Transverse colon (tissue), 4 donors: Measurements from ENCODE around the gene ARMC6. TPM values are rescaled to one million over a fixed set of nuclear protein-coding genes. Genes with fewer than 3 reads are reported as not detected.

Experiments
- DNase-seq: peaks from one replicate; pipeline ENCODE4 v3.0.0-alpha.2; 2019
- H3K27ac ChIP-seq, 4 donors: fragments of 200-600 bp; sonication (generic); 2 replicates each; pipeline ENCODE4 v1.5.1; 2016 to 2018; ENCODE audit warnings: inconsistent platforms in 4 of 4
- H3K27me3 ChIP-seq: fragments of 200-600 bp; sonication (generic); 2 replicates; pipeline ENCODE4 v1.5.1; 2017; ENCODE audit warnings: inconsistent platforms
- H3K36me3 ChIP-seq, 4 donors: fragments of 200-600 bp; sonication (generic); 2 replicates each; pipeline ENCODE4 v1.5.1; 2017 to 2019; ENCODE audit warnings: inconsistent platforms in 4 of 4
- H3K4me1 ChIP-seq, 4 donors: fragments of 200-600 bp; sonication (generic); 2 replicates each; pipeline ENCODE4 v1.5.1; 2017 to 2020; ENCODE audit warnings: inconsistent platforms in 4 of 4
- H3K4me3 ChIP-seq, 4 donors: fragments of 200-600 bp; sonication (generic); 1 replicate in 1 of 4; 2 replicates in 3 of 4; pipeline versions ENCODE4 v1.5.1 to v1.6.1; 2017 to 2019; ENCODE audit warnings: inconsistent platforms in 4 of 4
- H3K9me3 ChIP-seq, 2 donors: fragments of 200-600 bp; sonication (generic); 2 replicates each; pipeline ENCODE4 v1.5.1; 2017 to 2019; ENCODE audit warnings: inconsistent platforms in 2 of 2
- CTCF ChIP-seq, 5 experiments: fragments of 200-600 bp in 3 of 5; fragments of 450-650 bp in 2 of 5; sonication (generic) in 3 of 5; IDR thresholded peaks; 1 replicate in 2 of 5; 2 replicates in 3 of 5; pipeline ENCODE4 v1.5.1; 2016 to 2017; ENCODE audit warnings: antibody characterized with exemption in 5 of 5, inconsistent platforms in 3 of 5, mild to moderate bottlenecking in 2 of 5, moderate library complexity in 1 of 5
- EP300 ChIP-seq: sonication (generic); formaldehyde crosslinking; IDR thresholded peaks from one replicate; pipeline ENCODE4 v1.6.1; 2017; ENCODE audit warnings: antibody characterized with exemption, low read depth
- POLR2A ChIP-seq: fragments of 450-650 bp; IDR thresholded peaks from one replicate; pipeline ENCODE4 v1.6.1; 2016; ENCODE audit warnings: antibody characterized with exemption, mild to moderate bottlenecking, moderate library complexity
- POLR2AphosphoS5 ChIP-seq, 3 donors: sonication (generic); formaldehyde crosslinking; IDR thresholded peaks; one replicate each; pipeline ENCODE4 v1.6.1; 2016; ENCODE audit warnings: antibody characterized with exemption in 3 of 3
- WGBS, 2 donors: methylation state at CpG; one replicate each; pipeline ENCODE4 v1.1.5; 2018; ENCODE audit warnings: low coverage in 1 of 2; 5-methylcytosine and 5-hydroxymethylcytosine counted together
- in situ Hi-C, 4 donors: fragments of 200-750 bp; cut with MboI; loops; one replicate each; pipeline versions ENCODE4 v1.15.0 to v1.15.1; 2017; ENCODE audit warnings: low sequenced_read_pairs in 3 of 4, low pct_ligation_motif_present in 1 of 4, low pct_unique_long_range_greater_than_20kb in 1 of 4
- intact Hi-C: fragments of 100-400 bp; cut with DNase I; formaldehyde crosslinking; loops from one replicate; pipeline ENCODE4 v1.15.1; 2023; ENCODE audit warnings: low total_unique reads
- total RNA-seq, 4 donors: library from RNA; depleted of rRNA; stranded (reverse); fragments of >200 nt; gene quantifications; one replicate each; pipeline ENCODE4 v1.1.0, GENCODE V29; 2016

Gene ARMC6
- total RNA-seq, 4 donors from 2014 or later = 15.2 to 220 (median 22.9) TPM

GRCh38 chr19:19053508-19054314 is 20.3 kb downstream of the ARMC6 start:
- no peaks in the 10 kb centered on the region for H3K27me3 ChIP-seq
- no peak overlapping the region for H3K27ac ChIP-seq
- H3K36me3 ChIP-seq = peaks cover 0 to 10% (median 0%) of the 10 kb centered on the region in 4 donors
- H3K9me3 ChIP-seq = no peaks in the 10 kb centered on the region
- TF ChIP-seq EP300 (no peak), POLR2AphosphoS5 (IDR thresholded peaks at IDR 0.05) (no peak), POLR2A (no peak), CTCF (IDR thresholded peaks at IDR 0.05) (peak; percentile 68 to 82 (median 78))
- in situ Hi-C loops = loop anchor here in 1 of 4 donors (10.0 kb wide), 1 partner anchor 81 kb away; the partner anchor contains the start of gene TMEM161A
- no peaks in the 10 kb centered on the region for H3K4me1 ChIP-seq
- peak; percentile 77 for DNase-seq
- intact Hi-C loops = loop anchor here (10.0 kb wide), 2 partner anchors 81 to 121 kb away; partner anchors contain the start of genes MEF2B and TMEM161A
- 85% methylated on average over 24 of the region's 25 CpGs; no CpG with 5 or more reads in 1 of the 2 donors for WGBS, 2 donors
- H3K4me3 ChIP-seq = no peak overlapping the region

- H3K36me3 ChIP-seq = peaks cover 0 to 10% (median 0%) of the 10 kb centered on the region in 4 donors
- DNase-seq = no peak
- no peak for TF ChIP-seq POLR2AphosphoS5 (IDR thresholded peaks at IDR 0.05)
- no peak for TF ChIP-seq POLR2A
- TF ChIP-seq EP300 = no peak
- TF ChIP-seq CTCF (IDR thresholded peaks at IDR 0.05) = no peak
- no peak overlapping the region for H3K27ac ChIP-seq
- no peaks in the 10 kb centered on the region for H3K4me1 ChIP-seq
- H3K9me3 ChIP-seq = no peaks in the 10 kb centered on the region
- in situ Hi-C loops (loop anchor here in 1 of 4 donors (10.0 kb wide), 1 partner anchor 80 kb away; the partner anchor contains the start of gene TMEM161A), intact Hi-C loops (loop anchor here (10.0 kb wide), 2 partner anchors 80 to 120 kb away; partner anchors contain the start of genes MEF2B and TMEM161A)
- H3K4me3 ChIP-seq = no peak overlapping the region
- WGBS, 2 donors = 92 to 93% methylated on average over 6 to 15 of the region's 15 CpGs
- no peaks in the 10 kb centered on the region for H3K27me3 ChIP-seq
These were observed 21.0 kb downstream of the ARMC6 start for GRCh38 chr19:19054315-19054938.

- no peak for DNase-seq
- Histone ChIP-seq H3K4me1 (no peaks in the 10 kb centered on the region), H3K9me3 (no peaks in the 10 kb centered on the region), H3K36me3 (peaks cover 0 to 10% (median 0%) of the 10 kb centered on the region in 4 donors), H3K27ac (no peak overlapping the region), H3K4me3 (no peak overlapping the region), H3K27me3 (no peaks in the 10 kb centered on the region)
- no peak for TF ChIP-seq POLR2A
- no peak for TF ChIP-seq CTCF (IDR thresholded peaks at IDR 0.05)
- TF ChIP-seq EP300 = no peak
- TF ChIP-seq POLR2AphosphoS5 (IDR thresholded peaks at IDR 0.05) = no peak
- in situ Hi-C loops (loop anchor here in 1 of 4 donors (10.0 kb wide), 1 partner anchor 80 kb away; the partner anchor contains the start of gene TMEM161A), intact Hi-C loops (loop anchor here (10.0 kb wide), 2 partner anchors 80 to 120 kb away; partner anchors contain the start of genes MEF2B and TMEM161A)
- 93% methylated on average over 19 of the region's 19 CpGs; no CpG with 5 or more reads in 1 of the 2 donors for WGBS, 2 donors
These were observed 21.6 kb downstream of the ARMC6 start for GRCh38 chr19:19054939-19055440.
